HT1080 (cell line): ENCODE measurements around the gene DMD. TPM values are rescaled to one million over a fixed set of nuclear protein-coding genes. Genes with fewer than 3 reads are reported as not detected.
A peak's percentile ranks its signal among the peaks of the same experiment; 100 is the strongest.

Source experiments
- DNase-seq: peaks from one replicate; pipeline ENCODE4 v3.0.0-alpha.2; 2015; ENCODE audit warnings: low read depth
- total RNA-seq: library from RNA; depleted of rRNA; stranded (reverse); fragments of >200 nt; shearing (Covaris generic); gene quantifications from 2 replicates; pipeline ENCODE4 v1.2.3, GENCODE V29; 2014

The DMD gene
- total RNA-seq, 1 experiment from 2014 or later: 4.0 TPM

- DNase-seq: no peak
Measured at GRCh38 chrX:31374786-31375185, 1836.6 kb downstream of the DMD start.

GRCh38 chrX:31371956-31372355 is 1839.4 kb downstream of the DMD start:
- no peak for DNase-seq

GRCh38 chrX:31367816-31368215 is 1843.5 kb downstream of the DMD start:
- DNase-seq: no peak

- no peak for DNase-seq
Measured at GRCh38 chrX:31366041-31366440, 1845.3 kb downstream of the DMD start.

GRCh38 chrX:31356275-31357212 is 1854.8 kb downstream of the DMD start:
- DNase-seq: no peak

- DNase-seq: no peak
Measured at GRCh38 chrX:31355206-31355955, 1856.0 kb downstream of the DMD start.

- peak; percentile 52 for DNase-seq
Measured at GRCh38 chrX:31353095-31353494, 1858.3 kb downstream of the DMD start.

GRCh38 chrX:31350808-31351074 is 1860.6 kb downstream of the DMD start:
- no peak for DNase-seq

- DNase-seq: no peak
Measured at GRCh38 chrX:31349515-31349914, 1861.8 kb downstream of the DMD start.

- DNase-seq: no peak
Measured at GRCh38 chrX:31340587-31340986, 1870.8 kb downstream of the DMD start.

- no peak for DNase-seq
Measured at GRCh38 chrX:31338991-31339350, 1872.4 kb downstream of the DMD start.

- no peak for DNase-seq
Measured at GRCh38 chrX:31337332-31337731, 1874.0 kb downstream of the DMD start.

GRCh38 chrX:31336419-31336818 is 1874.9 kb downstream of the DMD start:
- no peak for DNase-seq

- no peak for DNase-seq
Measured at GRCh38 chrX:31334997-31335396, 1876.4 kb downstream of the DMD start.

- DNase-seq: peak; percentile 74
Measured at GRCh38 chrX:31333165-31333831, 1878.1 kb downstream of the DMD start.

- no peak for DNase-seq
Measured at GRCh38 chrX:31331928-31332327, 1879.4 kb downstream of the DMD start.

- DNase-seq: no peak
Measured at GRCh38 chrX:31331015-31331414, 1880.3 kb downstream of the DMD start.

GRCh38 chrX:31329298-31329697 is 1882.1 kb downstream of the DMD start:
- DNase-seq: no peak

GRCh38 chrX:31323658-31324057 is 1887.7 kb downstream of the DMD start:
- no peak for DNase-seq

- no peak for DNase-seq
Measured at GRCh38 chrX:31320740-31321139, 1890.6 kb downstream of the DMD start.

GRCh38 chrX:31319586-31319985 is 1891.8 kb downstream of the DMD start:
- no peak for DNase-seq

GRCh38 chrX:31318866-31319265 is 1892.5 kb downstream of the DMD start:
- DNase-seq: no peak
